Esophagus mucosa (tissue), 1 donor: ENCODE measurements around the gene KIF4B. TPM values are rescaled to one million over a fixed set of nuclear protein-coding genes. Genes with fewer than 3 reads are reported as not detected.

Experiments
- ATAC-seq: fragments of 200-7000 bp; cut with Tn5 transposase; one replicate; pipeline ENCODE4 v1.9.1; 2020
- total RNA-seq: library from RNA; stranded (reverse); gene quantifications from one replicate; pipeline ENCODE4 v1.2.4, GENCODE V29; 2023
- donor health status: DM: yes; HTN: yes; CAD: no.

KIF4B gene
- total RNA-seq, 1 donor from 2014 or later: not detected

- no peak for ATAC-seq
These were observed 43.2 kb downstream of the KIF4B start for GRCh38 chr5:155056644-155057269.

- ATAC-seq: no peak
These were observed 44.1 kb downstream of the KIF4B start for GRCh38 chr5:155057626-155058025.

DNA sequence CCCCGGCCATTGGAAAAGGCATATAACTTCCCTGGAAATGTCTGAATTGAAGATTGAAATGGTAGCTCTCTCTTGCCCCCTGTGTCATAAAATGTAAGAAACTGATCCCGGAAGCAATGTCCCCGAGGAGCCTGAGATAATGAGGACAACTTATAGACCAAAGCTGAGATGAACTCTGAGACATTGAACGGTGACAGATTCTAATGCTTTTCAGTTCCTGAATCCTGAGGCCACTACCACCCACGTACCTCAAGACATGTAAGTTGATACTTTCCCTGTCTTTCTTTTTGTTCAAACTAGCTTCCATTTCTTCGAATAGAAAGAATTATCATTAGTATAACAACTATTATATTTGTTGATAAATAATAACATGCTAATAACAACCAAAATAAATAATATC lies 51.0 kb downstream of the KIF4B start:
- no peak for ATAC-seq

- ATAC-seq: no peak
These were observed 53.5 kb downstream of the KIF4B start for GRCh38 chr5:155066886-155067595.

Other genes starting within 250 kb of the KIF4B start
- gene FAXDC2, start 163.2 kb upstream of the KIF4B start, total RNA-seq: 2.9 TPM
- gene CNOT8, start 155.1 kb upstream of the KIF4B start, total RNA-seq: 25.7 TPM
- 11.0 TPM for gene GEMIN5, start 75.5 kb upstream of the KIF4B start, total RNA-seq
- gene MRPL22, start 72.7 kb upstream of the KIF4B start, total RNA-seq: 43.7 TPM